Activated CD8-positive, alpha-beta memory T cell treated with anti-CD3 and anti-CD28 coated beads, Interleukin-2, amount 50 U/mL, for 24 hours (primary cell): ENCODE data around the gene FAM3D.
"Not testable (repeated sequence)": the region's sequence is repeated elsewhere in the genome, so short reads cannot be mapped to it uniquely, and the experiment has no call there.

Source experiments
- DNase-seq: peaks from one replicate; pipeline ENCODE4 v3.0.0-alpha.2; 2020; ENCODE audit errors: extremely low read depth

The FAM3D gene, protein sequence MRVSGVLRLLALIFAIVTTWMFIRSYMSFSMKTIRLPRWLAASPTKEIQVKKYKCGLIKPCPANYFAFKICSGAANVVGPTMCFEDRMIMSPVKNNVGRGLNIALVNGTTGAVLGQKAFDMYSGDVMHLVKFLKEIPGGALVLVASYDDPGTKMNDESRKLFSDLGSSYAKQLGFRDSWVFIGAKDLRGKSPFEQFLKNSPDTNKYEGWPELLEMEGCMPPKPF

GRCh38 chr3:58666683-58667082, at the start of gene FAM3D:
Gene FAM3D (minus strand): TSS chr3:58666774. CDS start chr3:58655563, 11,211 bp downstream.
- DNase-seq = no peak

DNA sequence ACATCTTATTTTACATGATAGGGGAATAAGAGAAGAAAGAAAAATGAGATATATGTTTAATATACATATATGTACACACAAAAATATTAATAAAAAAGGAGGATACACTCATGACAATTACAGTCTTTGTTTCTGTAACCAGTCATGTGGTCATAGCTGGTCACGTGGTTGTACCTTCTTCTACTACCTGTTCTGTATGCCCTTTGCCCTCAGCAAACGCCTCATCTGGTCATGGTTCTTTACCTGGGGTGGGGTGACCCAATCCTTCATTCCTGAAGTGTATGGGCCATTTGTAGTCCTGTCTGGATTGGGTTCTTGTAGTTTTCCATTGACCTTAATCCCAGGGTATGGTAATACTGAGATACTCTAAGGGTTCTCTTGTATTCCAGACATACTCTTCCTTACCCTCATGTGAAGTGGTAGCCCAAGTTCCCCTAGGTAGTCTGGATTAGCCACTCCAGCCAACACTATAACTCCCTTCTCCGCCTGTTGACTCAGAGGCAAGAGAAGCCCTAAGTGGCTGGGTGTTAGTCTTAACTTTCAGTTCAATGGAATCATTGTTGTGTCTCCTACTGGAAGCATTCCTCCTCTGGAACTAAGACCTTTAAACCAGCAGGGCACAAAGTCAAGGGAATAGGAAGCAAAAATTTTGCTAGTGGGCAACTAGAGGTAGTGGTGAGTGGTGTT, 47.3 kb upstream of the FAM3D start:
- no peak for DNase-seq

DNA sequence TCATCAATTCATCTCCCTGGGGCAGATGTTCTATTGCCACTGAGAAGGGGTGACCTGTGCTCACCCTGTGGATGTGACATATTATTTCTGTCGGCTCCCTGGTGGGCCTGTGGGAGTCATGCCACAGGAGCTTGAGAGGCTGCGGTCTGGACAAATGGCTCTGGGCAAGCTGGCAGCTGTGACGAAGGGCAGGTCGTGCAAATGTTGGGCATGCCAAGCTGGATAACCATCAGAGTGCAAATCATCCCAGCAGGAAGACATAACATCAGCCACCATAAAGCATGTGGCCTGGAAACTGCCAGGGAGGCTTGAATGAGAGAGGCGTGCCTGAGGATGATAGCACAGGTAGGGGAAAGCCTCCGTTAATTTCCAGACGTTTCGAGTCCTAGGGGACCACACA, 45.3 kb upstream of the FAM3D start:
- DNase-seq = no peak

DNA sequence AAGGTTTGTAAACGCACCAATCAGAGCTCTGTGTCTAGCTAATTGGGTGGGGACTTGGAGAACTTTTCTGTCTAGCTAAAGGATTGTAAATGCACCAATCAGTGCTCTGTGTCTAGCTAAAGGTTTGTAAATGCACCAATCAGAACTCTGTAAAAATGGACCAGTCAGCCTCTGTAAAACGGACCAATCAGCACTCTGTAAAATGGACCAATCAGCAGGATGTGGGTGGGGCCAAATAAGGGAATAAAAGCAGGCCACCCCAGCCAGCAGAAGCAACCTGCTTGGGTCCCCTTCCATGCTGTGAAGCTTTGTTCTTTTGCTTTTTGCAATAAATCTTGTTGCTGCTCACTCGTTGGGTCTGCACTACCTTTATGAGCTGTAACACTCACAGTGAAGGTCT, 42.4 kb upstream of the FAM3D start:
- DNase-seq = not testable (repeated sequence)

- DNase-seq = no peak
Observed at GRCh38 chr3:58708116-58708791, 41.7 kb upstream of the FAM3D start.

DNA sequence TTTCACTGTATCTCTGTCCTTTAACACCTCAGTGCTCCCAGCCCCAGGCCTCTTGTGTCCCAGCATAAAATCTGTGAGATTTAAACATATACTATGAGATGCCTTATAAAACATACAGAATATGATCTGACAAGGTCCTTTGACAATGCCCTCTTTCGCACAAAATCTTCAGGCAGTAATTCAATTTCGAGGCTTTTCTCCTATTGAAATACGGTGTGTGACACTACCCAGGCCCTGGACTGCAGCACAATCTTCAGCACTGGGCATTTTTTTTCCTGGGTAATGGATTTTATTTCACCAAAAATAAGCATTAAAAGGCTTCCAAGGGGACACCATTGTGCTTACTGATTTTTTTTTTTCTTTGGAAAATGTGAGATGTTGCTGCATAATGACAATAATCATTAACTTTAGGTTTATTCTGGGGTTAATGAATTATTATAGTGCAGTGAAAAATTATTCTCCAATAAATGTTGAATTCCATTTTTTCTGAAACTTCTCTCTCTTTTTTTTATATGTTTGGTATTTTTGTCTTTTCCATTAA, 40.9 kb upstream of the FAM3D start:
- DNase-seq = no peak

DNA sequence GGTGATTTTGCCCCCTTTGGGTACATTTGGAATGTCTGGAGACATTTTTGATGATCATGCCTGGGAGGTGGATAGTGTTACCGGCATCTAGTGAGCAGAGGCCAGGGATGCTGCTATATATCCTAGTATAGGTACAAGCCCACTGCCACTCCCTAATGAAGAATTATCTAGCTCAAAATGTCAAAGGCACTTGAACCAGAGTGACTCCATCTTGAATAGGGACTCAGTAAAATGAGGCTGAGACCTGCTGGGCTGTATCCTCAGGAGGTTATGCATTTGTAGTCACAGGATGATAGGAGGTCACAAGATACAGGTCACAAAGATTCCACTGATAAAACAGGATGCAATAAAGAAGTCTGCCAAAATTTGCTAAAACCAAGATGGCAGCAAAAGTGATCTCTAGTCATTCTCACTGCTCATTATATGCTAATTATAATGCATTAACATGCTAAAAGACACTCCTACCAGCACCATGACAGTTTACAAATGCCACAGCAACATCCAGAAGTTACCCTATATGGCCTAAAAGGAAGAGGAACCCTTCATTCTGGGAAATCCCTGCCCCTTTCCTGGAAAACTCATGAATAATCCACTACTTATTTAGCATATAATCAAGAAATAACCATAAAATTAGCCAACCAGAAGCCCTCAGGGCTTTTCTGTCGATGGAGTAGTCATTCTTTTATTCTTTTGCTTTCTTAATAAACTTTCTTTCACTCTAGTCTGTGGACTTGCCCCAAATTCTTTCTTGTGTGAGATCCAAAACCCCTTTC, 40.0 kb upstream of the FAM3D start:
- no peak for DNase-seq

DNA sequence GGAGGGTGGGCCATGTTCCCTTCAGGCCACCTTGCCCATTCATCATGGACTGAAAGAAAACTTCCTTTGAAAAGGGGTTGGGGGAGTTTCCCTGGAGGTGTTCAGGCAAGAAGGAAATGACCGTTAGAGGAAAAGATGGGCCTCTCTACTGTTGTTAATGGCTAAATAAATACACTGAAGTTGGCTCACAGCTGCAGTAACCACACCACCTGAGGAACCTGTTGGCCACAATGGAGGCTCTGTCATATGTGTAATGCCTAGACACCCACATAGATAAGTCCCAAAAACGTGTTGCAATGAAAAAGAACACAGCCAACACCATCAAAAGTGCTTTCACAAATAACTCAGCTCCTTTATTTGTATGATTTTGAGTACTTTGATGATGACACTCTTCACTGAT, 38.2 kb upstream of the FAM3D start:
- DNase-seq = no peak

DNA sequence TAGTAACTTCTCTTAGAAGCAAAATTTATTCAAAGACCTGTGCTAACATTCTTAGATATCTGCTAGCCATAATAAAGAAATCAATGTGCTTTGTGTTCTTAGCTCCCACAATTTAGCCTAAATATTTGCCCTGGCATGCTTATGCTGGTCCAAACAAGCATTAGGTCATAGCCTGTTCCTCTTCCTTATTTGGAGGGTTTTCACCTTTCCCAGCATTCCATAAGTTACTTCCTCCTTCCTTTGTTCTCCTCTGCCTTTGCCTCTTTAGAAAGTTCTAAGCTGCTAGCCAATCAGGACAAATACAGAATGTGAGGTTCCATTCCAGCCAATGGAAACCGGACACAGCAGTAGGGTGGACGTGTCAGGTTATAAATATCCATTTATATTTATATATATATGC, 37.7 kb upstream of the FAM3D start:
- DNase-seq = not testable (repeated sequence)

- DNase-seq = no peak
Observed at GRCh38 chr3:58698246-58698645, 31.7 kb upstream of the FAM3D start.

DNA sequence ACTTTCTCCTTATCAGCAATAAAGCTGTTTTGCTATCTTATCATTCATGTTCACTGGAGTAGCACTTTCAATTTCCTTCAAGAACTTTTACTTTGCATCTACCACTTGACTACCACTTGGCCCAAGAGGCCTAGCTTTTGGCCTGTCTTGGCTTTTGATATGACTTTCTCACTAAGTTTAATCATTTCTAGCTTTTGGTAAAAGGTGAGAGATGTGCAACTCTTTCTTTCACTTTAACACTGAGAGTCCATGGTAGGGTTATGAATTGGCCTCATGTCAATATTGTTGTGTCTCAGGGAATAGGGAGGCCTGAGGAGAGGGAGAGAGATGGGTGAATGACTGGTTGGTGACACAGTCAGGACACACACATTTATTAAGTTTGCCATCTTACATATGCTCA, 31.0 kb upstream of the FAM3D start:
- DNase-seq = no peak

- DNase-seq = not testable (repeated sequence)
Observed at GRCh38 chr3:58696813-58697212, 30.2 kb upstream of the FAM3D start.

GRCh38 chr3:58696093-58696492, 29.5 kb upstream of the FAM3D start:
- no peak for DNase-seq

- not testable (repeated sequence) for DNase-seq
Observed at GRCh38 chr3:58695284-58695683, 28.7 kb upstream of the FAM3D start.

- DNase-seq = no peak
Observed at GRCh38 chr3:58693940-58694850, 27.6 kb upstream of the FAM3D start.

- DNase-seq = no peak
Observed at GRCh38 chr3:58692484-58692883, 25.9 kb upstream of the FAM3D start.

DNA sequence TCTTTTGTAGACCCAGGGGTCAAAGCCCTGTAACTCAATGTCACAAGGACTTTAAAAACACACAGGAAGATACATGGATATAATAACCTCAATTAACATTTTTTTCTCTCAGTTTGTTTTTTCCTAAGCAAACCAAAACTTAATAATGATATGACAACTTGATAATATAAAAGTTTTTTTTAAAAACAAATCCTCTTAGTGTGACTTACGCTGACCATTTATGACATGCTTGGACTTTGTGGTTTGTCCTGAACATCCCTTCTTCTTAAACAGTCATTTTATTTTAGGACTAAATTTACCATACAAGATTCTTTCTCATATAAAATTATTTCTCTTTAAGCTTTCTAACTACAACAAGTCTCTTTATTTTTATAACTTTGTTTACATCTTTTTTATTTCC, 25.4 kb upstream of the FAM3D start:
- no peak for DNase-seq

DNA sequence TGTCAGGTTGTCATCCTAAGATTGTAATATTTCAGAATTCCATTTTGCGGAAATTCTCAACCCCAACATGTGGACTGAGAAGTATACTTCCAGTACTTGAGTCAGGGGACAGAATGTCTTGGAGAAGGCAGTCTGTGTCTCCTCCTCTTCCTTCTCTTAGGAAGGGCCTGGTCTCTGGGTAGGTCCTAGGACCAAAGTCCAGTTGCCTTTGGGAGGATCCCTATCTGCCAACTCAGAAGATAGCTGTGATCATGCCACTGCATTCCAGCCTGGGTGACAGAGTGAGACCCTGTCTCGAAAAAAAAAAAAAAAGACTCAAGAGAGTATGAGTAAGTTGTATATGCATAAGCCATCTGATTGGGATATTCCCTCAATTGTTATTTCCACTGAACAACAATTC, 23.9 kb upstream of the FAM3D start:
- no peak for DNase-seq

- no peak for DNase-seq
Observed at GRCh38 chr3:58688574-58688973, 22.0 kb upstream of the FAM3D start.

DNA sequence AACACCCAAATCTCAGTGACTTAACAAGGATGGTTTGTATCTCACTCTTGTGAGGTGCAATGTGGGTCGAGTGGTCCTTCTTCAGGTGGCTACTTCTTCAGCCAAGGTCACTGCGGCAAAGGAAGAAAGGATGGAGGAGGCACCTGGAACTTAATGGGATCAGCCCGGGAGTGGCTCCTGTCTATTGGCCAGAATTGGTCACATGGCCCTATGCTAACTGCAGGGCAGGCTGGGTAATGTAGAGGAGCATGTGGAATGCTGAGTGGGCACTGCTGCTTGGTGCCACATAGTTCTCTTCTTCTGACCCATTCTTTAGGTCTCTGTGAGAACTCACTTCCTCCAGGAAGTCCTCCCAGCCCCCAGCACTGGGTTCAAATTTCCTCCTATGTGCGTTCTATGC, 20.3 kb upstream of the FAM3D start:
- no peak for DNase-seq

GRCh38 chr3:58685641-58686040, 19.1 kb upstream of the FAM3D start:
- DNase-seq = no peak
